CD4-positive, CD25-positive, alpha-beta regulatory T cell (primary cell): Measurements from ENCODE around the gene DBF4B. TPM values are rescaled to one million over a fixed set of nuclear protein-coding genes. Genes with fewer than 3 reads are reported as not detected.

ENCODE experiments used
- ATAC-seq, 2 donors: fragments of 150-1000 bp; cut with Tn5 transposase; one replicate each; pipeline ENCODE4 v1.10.0; 2021; ENCODE audit warnings: low read depth in 2 of 2, moderate number of reproducible peaks in 2 of 2, moderate library complexity in 1 of 2
- DNase-seq, 3 donors: peaks; one replicate each; pipeline versions ENCODE4 v3.0.0 to v3.0.0-alpha.2; 2012 to 2022; ENCODE audit warnings: mixed read lengths in 1 of 3
- H3K27ac ChIP-seq: one replicate; pipeline ENCODE4 v1.7.0; 2013; ENCODE audit warnings: mild to moderate bottlenecking, low read length; ENCODE audit not compliant: insufficient read depth, poor library complexity, severe bottlenecking
- H3K27me3 ChIP-seq: one replicate; pipeline ENCODE4 v1.7.0; 2013; ENCODE audit warnings: low read length; ENCODE audit not compliant: control insufficient read depth, insufficient read depth
- H3K36me3 ChIP-seq: one replicate; pipeline ENCODE4 v1.7.0; 2013; ENCODE audit warnings: mild to moderate bottlenecking, low read length, moderate library complexity; ENCODE audit not compliant: control insufficient read depth, insufficient read depth
- H3K4me1 ChIP-seq: 2 replicates; pipeline ENCODE4 v1.7.0; 2013; ENCODE audit warnings: mild to moderate bottlenecking, low read length; ENCODE audit not compliant: insufficient read depth, control insufficient read depth, poor library complexity, severe bottlenecking
- H3K4me3 ChIP-seq: one replicate; pipeline ENCODE4 v1.7.0; 2013; ENCODE audit warnings: low read depth, mild to moderate bottlenecking, low read length, moderate library complexity
- H3K9me3 ChIP-seq, 2 experiments: 1 replicate in 1 of 2; 2 replicates in 1 of 2; pipeline ENCODE4 v1.7.0; 2013; ENCODE audit warnings: low read length in 2 of 2, mild to moderate bottlenecking in 1 of 2, moderate library complexity in 1 of 2; ENCODE audit not compliant: control insufficient read depth in 2 of 2
- H3K27ac Mint-ChIP-seq, 3 donors: one replicate each; pipeline ENCODE4 v1.8.0; 2020 to 2022; ENCODE audit warnings: mild to moderate bottlenecking in 3 of 3, mixed read lengths in 3 of 3, moderate library complexity in 2 of 3
- H3K27me3 Mint-ChIP-seq: one replicate; pipeline ENCODE4 v1.8.0; 2022; ENCODE audit warnings: mild to moderate bottlenecking, mixed read lengths
- H3K36me3 Mint-ChIP-seq: one replicate; pipeline ENCODE4 v1.8.0; 2020; ENCODE audit warnings: mixed read lengths
- H3K4me1 Mint-ChIP-seq, 4 donors: one replicate each; pipeline ENCODE4 v1.8.0; 2020 to 2022; ENCODE audit warnings: mixed read lengths in 4 of 4, mild to moderate bottlenecking in 1 of 4
- H3K4me3 Mint-ChIP-seq, 4 donors: one replicate each; pipeline ENCODE4 v1.8.0; 2020 to 2022; ENCODE audit warnings: mild to moderate bottlenecking in 4 of 4, mixed read lengths in 4 of 4, moderate library complexity in 3 of 4
- H3K9me3 Mint-ChIP-seq, 7 donors: one replicate each; pipeline ENCODE4 v1.8.0; 2020 to 2022; ENCODE audit warnings: mixed read lengths in 7 of 7, mild to moderate bottlenecking in 3 of 7, moderate library complexity in 2 of 7
- polyA plus RNA-seq, 4 donors: library from polyadenylated mRNA; unstranded; fragments of 300-500 nt; fragmentation: Illumina TruSeq; gene quantifications; one replicate each; pipeline ENCODE4 v1.2.3, GENCODE V29; 2021
- total RNA-seq: library from RNA; stranded (reverse); gene quantifications from one replicate; pipeline ENCODE4 v1.2.3, GENCODE V29; 2022

DBF4B gene
- total and polyA plus RNA-seq, 5 donors from 2014 or later: 0.25 to 5.0 (median 1.2) TPM

DNA sequence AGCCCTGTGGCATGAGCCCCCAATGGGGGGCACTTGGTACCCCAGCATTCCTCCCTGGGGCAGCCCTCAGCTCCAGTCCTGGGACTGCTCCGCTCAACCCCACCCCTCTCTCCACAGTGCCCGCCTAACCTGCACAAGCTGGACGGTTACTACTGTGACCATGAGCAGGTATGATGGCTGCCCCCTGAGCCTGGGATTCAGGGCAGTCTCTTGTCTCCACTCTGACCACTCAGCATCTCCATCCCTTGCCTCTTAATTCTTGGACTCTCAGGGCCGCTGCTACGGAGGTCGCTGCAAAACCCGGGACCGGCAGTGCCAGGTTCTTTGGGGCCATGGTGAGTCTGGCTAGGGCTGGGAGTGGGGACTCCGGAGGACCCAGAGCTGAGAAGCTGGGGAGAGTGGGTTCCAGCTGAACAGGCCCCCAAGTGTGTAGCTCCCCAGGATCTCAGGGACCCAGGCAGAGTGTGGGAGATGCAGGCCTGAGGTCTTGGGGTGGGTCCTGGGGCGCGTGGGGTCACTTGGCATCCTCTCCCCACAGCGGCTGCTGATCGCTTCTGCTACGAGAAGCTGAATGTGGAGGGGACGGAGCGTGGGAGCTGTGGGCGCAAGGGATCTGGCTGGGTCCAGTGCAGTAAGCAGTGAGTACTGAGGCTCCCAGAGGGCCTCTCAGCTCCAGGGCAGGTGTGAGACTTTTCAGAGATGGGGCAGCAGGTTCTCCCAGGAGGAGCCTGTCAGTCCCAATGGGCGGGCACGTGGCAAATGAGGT lies 68.3 kb downstream of the DBF4B start:
- H3K36me3 Mint-ChIP-seq: no peaks in the 10 kb centered on the region
- Histone ChIP-seq H3K4me1 (peaks cover 27% of the 10 kb centered on the region), H3K36me3 (no peaks in the 10 kb centered on the region), H3K27ac (no peak overlapping the region), H3K27me3 (no peaks in the 10 kb centered on the region), H3K9me3 (no peaks in the 10 kb centered on the region), H3K4me3 (no peak overlapping the region)
- no peak overlapping the region for H3K27ac Mint-ChIP-seq
- H3K9me3 Mint-ChIP-seq: no peaks in the 10 kb centered on the region
- ATAC-seq (no peak), DNase-seq (no peak)
- peak overlapping the region; percentile 54 to 98 (median 93) for H3K4me3 Mint-ChIP-seq
- H3K27me3 Mint-ChIP-seq: no peaks in the 10 kb centered on the region
- peaks cover 0 to 23% (median 6%) of the 10 kb centered on the region in 4 donors for H3K4me1 Mint-ChIP-seq

GRCh38 chr17:44777394-44778348 lies 69.2 kb downstream of the DBF4B start:
- no peaks in the 10 kb centered on the region for H3K9me3 ChIP-seq
- no peaks in the 10 kb centered on the region for H3K27me3 ChIP-seq
- Mint-ChIP-seq H3K27ac (no peak overlapping the region), H3K9me3 (no peaks in the 10 kb centered on the region), H3K27me3 (peaks cover 4% of the 10 kb centered on the region), H3K36me3 (no peaks in the 10 kb centered on the region), H3K4me1 (peaks cover 0 to 23% (median 6%) of the 10 kb centered on the region in 4 donors), H3K4me3 (peak overlapping the region; percentile 32 to 78 (median 48))
- no peak overlapping the region for H3K27ac ChIP-seq
- no peak overlapping the region for H3K4me3 ChIP-seq
- H3K36me3 ChIP-seq: no peaks in the 10 kb centered on the region
- DNase-seq: no peak
- no peak for ATAC-seq
- H3K4me1 ChIP-seq: peaks cover 27% of the 10 kb centered on the region

DNA sequence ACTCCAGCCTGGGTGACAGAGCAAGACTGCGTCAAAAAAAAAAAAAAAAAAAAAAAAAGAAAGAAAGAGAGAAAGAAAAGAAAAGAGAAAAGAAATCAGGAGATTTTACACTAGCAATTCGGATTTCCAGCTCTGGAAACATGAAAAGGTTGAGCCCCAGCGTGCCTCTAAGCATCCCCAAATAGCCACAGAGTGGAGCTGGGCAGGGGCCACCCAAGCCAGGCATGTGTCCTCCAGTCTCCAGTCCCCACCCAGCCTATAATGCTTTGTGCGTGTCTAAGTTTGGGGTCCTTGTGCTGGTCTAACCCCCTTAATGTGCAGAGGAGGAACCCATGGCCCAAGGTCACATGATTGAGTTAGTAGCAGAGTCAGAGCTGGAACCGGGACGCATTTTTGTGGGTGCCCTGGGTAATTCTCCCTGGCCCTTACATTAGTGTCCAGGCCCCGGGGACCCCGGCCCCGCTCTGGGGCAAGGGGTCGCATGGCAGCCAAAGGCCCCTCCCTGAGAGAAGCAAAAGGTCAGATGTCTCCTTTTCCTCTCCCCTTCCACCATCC lies 70.3 kb downstream of the DBF4B start:
- no peaks in the 10 kb centered on the region for H3K27me3 ChIP-seq
- H3K4me1 Mint-ChIP-seq: peaks cover 0 to 23% (median 6%) of the 10 kb centered on the region in 4 donors
- peaks cover 9% of the 10 kb centered on the region for H3K27me3 Mint-ChIP-seq
- no peaks in the 10 kb centered on the region for H3K36me3 Mint-ChIP-seq
- H3K9me3 ChIP-seq: no peaks in the 10 kb centered on the region
- H3K36me3 ChIP-seq: no peaks in the 10 kb centered on the region
- no peak for DNase-seq
- H3K4me3 Mint-ChIP-seq: peak overlapping the region; percentile 51 to 72 (median 64)
- peaks cover 27% of the 10 kb centered on the region for H3K4me1 ChIP-seq
- H3K4me3 ChIP-seq: no peak overlapping the region
- H3K27ac ChIP-seq: no peak overlapping the region
- H3K27ac Mint-ChIP-seq: no peak overlapping the region
- H3K9me3 Mint-ChIP-seq: no peaks in the 10 kb centered on the region
- no peak for ATAC-seq

DNA sequence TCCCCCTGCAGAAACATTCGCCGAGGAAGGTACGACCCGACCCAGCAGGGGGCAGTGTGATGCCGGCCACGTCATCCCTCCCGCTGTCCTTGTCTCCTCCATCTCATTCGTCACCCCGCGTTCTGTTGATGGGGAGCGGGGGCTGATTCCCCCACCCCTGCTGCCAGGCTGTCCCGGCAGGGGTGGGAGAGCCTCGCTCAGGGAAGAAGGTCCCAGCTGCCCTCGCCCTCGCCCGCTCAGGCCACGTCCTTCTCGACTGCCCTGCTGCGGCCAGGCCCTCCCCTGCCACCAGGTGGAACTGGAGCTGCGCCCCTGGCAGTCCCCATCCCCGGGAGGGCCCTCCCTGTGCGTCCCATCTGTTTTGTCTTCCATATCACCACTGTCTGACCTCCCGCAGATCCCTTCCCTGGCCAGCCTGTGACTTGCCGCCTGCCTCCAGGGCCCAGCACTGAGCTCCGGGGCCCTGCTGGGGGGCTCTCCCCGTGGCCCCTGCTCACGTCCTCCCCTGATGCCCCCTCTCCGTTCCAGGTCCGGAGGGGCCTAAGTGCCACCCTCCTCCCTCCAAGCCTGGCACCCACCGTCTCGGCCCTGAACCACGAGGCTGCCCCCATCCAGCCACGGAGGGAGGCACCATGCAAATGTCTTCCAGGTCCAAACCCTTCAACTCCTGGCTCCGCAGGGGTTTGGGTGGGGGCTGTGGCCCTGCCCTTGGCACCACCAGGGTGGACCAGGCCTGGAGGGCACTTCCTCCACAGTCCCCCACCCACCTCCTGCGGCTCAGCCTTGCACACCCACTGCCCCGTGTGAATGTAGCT lies 71.0 kb downstream of the DBF4B start:
- Histone ChIP-seq H3K4me1 (peaks cover 27% of the 10 kb centered on the region), H3K4me3 (no peak overlapping the region), H3K9me3 (no peaks in the 10 kb centered on the region), H3K36me3 (no peaks in the 10 kb centered on the region), H3K27me3 (no peaks in the 10 kb centered on the region), H3K27ac (no peak overlapping the region)
- peak overlapping the region in 1 of 3 donors; percentile 36 for H3K27ac Mint-ChIP-seq
- H3K36me3 Mint-ChIP-seq: no peaks in the 10 kb centered on the region
- peak overlapping the region; percentile 51 to 73 (median 64) for H3K4me3 Mint-ChIP-seq
- peaks cover 0 to 23% (median 6%) of the 10 kb centered on the region in 4 donors for H3K4me1 Mint-ChIP-seq
- peak; percentile 67 to 77 (median 77) for DNase-seq
- no peaks in the 10 kb centered on the region for H3K9me3 Mint-ChIP-seq
- H3K27me3 Mint-ChIP-seq: peaks cover 11% of the 10 kb centered on the region
- peak; percentile 13 to 17 for ATAC-seq

DNA sequence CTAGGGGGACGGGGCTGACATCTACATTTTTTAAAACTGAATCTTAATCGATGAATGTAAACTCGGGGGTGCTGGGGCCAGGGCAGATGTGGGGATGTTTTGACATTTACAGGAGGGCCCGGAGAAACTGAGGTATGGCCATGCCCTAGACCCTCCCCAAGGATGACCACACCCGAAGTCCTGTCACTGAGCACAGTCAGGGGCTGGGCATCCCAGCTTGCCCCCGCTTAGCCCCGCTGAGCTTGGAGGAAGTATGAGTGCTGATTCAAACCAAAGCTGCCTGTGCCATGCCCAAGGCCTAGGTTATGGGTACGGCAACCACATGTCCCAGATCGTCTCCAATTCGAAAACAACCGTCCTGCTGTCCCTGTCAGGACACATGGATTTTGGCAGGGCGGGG lies 71.7 kb downstream of the DBF4B start:
- Mint-ChIP-seq H3K9me3 (no peaks in the 10 kb centered on the region), H3K27me3 (peaks cover 11% of the 10 kb centered on the region), H3K36me3 (no peaks in the 10 kb centered on the region), H3K27ac (no peak overlapping the region), H3K4me1 (peaks cover 0 to 20% (median 6%) of the 10 kb centered on the region in 4 donors), H3K4me3 (peak overlapping the region in 1 of 4 donors; percentile 47)
- DNase-seq: no peak
- ATAC-seq: no peak
- Histone ChIP-seq H3K36me3 (no peaks in the 10 kb centered on the region), H3K4me3 (no peak overlapping the region), H3K4me1 (peaks cover 20% of the 10 kb centered on the region), H3K27me3 (no peaks in the 10 kb centered on the region), H3K9me3 (no peaks in the 10 kb centered on the region), H3K27ac (no peak overlapping the region)

DNA sequence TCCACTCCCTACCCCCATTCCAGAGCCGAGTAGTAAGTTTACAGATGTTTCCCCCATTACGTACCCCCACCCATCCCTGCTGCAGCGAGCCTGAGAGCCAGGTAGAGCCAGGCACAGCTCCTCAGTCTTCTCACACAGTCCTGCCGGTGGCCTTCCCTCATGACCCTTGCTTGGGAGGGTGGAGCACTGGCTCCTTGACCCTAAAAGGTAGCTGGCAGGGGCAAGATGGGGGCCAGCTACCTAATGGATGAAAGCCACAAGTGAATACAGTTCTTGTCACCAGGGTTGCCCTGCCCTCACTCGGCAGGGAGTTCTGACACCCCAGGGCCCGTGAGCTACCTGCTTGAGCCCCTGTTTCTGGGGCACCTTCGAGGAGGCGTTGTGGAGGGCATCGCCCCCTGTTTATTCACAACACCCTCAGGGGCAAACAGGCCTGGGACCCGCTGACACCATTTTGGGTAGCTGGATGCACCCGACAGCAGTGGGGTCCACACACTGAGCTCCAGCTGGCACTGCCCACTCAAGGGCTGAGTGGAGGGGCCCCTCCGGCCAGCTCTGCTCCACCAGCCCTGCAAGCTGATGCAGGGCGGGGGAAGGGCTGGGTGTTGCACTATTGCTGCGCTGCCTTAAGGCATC lies 72.5 kb downstream of the DBF4B start:
- Histone ChIP-seq H3K27me3 (no peaks in the 10 kb centered on the region), H3K4me1 (peaks cover 16% of the 10 kb centered on the region)

More for the DNA sequence above, 72.5 kb downstream of the DBF4B start:
- H3K36me3 Mint-ChIP-seq: no peaks in the 10 kb centered on the region
- H3K27ac Mint-ChIP-seq: no peak overlapping the region
- H3K4me3 Mint-ChIP-seq: no peak overlapping the region
- no peaks in the 10 kb centered on the region for H3K9me3 Mint-ChIP-seq
- no peak overlapping the region for H3K27ac ChIP-seq
- H3K27me3 Mint-ChIP-seq: peaks cover 11% of the 10 kb centered on the region
- no peaks in the 10 kb centered on the region for H3K9me3 ChIP-seq
- H3K36me3 ChIP-seq: no peaks in the 10 kb centered on the region
- no peak overlapping the region for H3K4me3 ChIP-seq
- ATAC-seq (no peak), DNase-seq (no peak)
- H3K4me1 Mint-ChIP-seq: peaks cover 0 to 14% (median 4%) of the 10 kb centered on the region in 4 donors
